Right ventricle myocardium superior (tissue), 1 donor: Measurements from ENCODE around the gene SPAG4. TPM values are rescaled to one million over a fixed set of nuclear protein-coding genes. Genes with fewer than 3 reads are reported as not detected.
A peak's percentile ranks its signal among the peaks of the same experiment; 100 is the strongest.

Experiments used
- ATAC-seq: fragments of 200-7000 bp; cut with Tn5 transposase; one replicate; pipeline ENCODE4 v1.9.1; 2020; ENCODE audit warnings: mild to moderate bottlenecking; ENCODE audit not compliant: poor library complexity
- DNase-seq: peaks from one replicate; pipeline ENCODE4 v3.0.0-alpha.2; 2020
- intact Hi-C: fragments of 100-400 bp; cut with DNase I; formaldehyde crosslinking; loops from one replicate; pipeline ENCODE4 v1.11.2; 2022
- total RNA-seq: library from RNA; stranded (reverse); fragmentation: NEBNext Ultra II Directional; extraction: Animal tissue kit (Norgen Biotek cat#: 25700); gene quantifications from one replicate; pipeline ENCODE4 v1.2.1, GENCODE V29; 2021
- donor health status: DM: no; HTN: yes; CAD: no; lungs with severe emphysema.

SPAG4 gene
- total RNA-seq, 1 donor from 2014 or later: 2.3 TPM

DNA sequence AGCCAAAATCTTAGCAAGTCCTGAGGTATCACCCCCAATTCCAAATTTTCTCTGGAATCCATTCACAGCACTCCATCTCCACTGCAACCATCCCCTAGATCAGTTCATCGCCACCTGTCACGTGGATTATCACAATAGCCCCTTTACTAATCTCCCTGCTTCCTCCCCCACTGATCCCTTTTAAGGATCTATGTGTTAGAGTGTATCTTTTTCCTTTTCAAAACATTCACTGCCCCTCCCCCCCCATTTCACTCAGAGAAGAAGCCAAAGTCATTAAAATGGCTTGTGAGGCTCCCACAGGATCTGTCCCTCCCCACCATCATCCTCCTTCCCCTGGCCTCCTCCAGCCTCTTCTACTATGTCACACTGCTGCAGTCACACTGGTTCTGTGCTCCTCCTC lies 18.4 kb upstream of the SPAG4 start:
- no peak for ATAC-seq
- intact Hi-C loops: no loop called here
- no peak for DNase-seq

DNA sequence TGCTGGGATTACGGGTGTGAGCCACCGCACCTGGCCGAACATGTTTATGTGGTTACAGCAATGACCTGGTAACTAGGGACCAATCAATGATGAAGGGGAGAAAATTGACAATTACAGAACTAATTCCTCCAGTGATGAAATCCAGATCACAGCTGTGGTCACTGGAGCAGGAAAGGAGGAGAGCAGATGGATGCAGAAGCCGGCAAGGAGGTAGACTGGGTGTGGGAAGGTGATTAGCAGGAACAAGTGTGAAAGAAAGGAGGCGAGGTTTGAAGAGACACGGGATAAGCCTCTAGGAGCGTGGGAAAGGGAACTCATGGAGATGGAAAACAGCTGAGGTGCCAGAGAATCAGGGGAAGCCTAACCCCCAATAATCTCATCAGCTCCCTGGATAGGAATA lies 17.2 kb upstream of the SPAG4 start:
- intact Hi-C loops: no loop called here
- no peak for DNase-seq
- ATAC-seq: no peak

DNA sequence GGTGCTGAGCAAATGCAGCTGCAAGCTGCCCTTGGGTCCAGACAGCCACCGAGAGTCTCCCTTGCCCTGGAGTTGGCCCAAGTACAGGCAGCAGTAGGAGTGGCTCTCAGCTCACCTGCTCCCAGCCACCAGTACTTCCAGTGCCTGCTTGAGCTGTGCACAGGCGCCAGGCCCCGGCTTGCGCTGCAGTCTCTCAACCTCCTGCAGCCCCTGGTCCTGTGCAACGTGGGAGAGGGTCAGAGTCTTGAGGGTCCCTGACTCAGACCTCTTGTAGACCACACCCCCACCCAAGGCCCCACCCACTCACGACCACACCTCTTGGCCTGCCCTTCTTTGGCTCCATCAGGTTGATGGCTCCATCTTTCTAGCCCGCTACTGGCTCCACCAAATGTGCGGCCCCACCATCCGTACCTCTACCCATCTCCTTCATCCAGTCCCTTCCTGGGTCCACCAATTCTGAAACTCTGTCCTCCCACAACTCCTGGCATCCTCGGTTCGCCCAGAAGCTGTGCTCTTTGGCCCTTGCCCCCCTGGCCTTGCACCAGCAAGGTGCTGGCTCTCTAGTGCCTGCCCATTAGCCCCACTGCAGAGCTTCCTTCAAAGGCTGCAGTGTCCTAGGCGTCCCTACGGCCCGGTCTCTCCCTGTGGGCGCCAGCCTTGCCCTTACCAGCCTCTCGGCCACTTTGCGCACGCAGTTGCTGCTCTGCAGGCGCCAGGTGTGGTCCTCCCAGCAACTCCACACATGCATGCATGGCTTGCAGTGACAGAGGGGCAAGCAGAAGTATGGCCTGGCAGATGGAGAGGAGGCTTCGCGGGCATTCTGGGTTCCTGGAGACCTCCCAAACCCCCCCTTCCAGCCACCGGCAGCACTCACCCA lies 16.5 kb upstream of the SPAG4 start:
- DNase-seq (no peak), ATAC-seq (no peak)
- intact Hi-C loops: no loop called here

GRCh38 chr20:35599776-35600120 lies 15.9 kb upstream of the SPAG4 start:
- ATAC-seq (no peak), DNase-seq (no peak)
- intact Hi-C loops: no loop called here

GRCh38 chr20:35600176-35600992 lies 15.2 kb upstream of the SPAG4 start:
- intact Hi-C loops: no loop called here
- no peak for DNase-seq
- no peak for ATAC-seq

GRCh38 chr20:35600993-35601973 lies 14.3 kb upstream of the SPAG4 start:
- intact Hi-C loops: no loop called here
- DNase-seq: peak; percentile 87
- ATAC-seq: peak; percentile 95

- ATAC-seq: no peak
- peak; percentile 30 for DNase-seq
- intact Hi-C loops: no loop called here
Measured at GRCh38 chr20:35601990-35602389, 13.6 kb upstream of the SPAG4 start.

GRCh38 chr20:35602851-35603495 lies 12.7 kb upstream of the SPAG4 start:
- DNase-seq: peak; percentile 30
- intact Hi-C loops: no loop called here

DNA sequence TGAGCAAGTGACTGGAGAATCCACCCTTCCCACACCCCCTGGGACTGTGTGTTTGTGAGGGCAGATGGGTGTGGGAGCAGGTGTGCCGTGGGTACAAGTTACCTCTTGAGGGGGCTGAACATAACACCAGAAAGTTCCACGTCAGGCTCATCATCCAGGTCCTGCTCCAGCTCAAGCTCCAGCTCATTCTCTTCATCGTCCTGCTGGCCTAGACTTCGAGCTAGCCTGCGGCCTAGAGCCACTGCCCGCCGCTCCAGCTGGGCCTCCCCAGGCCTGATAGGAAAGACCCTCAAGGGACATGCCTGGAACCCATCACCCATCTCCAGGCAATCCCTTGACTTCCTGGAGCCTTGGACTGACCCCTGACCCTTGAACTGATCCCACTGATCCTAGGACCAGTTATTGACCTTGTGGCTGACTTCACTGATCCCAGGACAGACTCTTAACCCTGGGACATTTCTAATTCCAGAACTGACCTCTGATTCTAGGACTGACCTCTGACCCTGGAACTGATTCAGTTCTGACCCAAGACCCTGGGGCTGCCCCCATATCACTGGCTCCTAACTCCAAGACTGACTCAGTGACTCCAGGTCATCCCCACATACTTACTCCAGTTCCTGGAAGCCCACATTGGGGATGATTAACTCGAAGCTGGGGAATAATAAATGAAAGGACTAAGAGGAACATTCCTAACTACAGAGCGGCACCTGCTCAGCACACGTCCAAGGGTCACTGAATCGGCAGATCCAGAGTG lies 11.8 kb upstream of the SPAG4 start:
- intact Hi-C loops: no loop called here
- DNase-seq (peak; percentile 13), ATAC-seq (no peak)

More at GRCh38 chr20:35602851-35603495, 12.7 kb upstream of the SPAG4 start:
- no peak for ATAC-seq

- DNase-seq (no peak), ATAC-seq (no peak)
- intact Hi-C loops: no loop called here
Measured at GRCh38 chr20:35604449-35604747, 11.2 kb upstream of the SPAG4 start.

DNA sequence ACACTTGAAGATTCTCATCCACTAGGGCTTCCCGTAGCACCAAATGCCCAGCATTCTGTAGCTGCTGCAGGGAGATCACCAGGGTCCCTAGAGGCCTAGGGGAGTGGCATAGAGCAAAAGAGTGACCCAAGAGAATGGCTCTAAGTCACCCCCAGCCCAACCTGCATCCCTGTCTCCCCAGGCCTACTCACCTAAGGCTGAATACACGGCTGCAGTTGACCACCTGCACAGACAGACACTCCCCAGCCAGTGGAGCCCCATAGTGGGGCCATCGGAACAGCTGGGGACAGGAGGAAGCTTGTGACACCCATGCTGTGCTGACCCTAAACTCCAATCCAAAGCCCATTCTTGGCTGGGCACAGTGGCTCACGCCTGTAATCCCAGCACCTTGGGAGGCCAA lies 9.5 kb upstream of the SPAG4 start:
- intact Hi-C loops: no loop called here
- no peak for DNase-seq
- no peak for ATAC-seq

- intact Hi-C loops: no loop called here
- ATAC-seq (no peak), DNase-seq (no peak)
Measured at GRCh38 chr20:35607003-35607735, 8.5 kb upstream of the SPAG4 start.

- ATAC-seq (no peak), DNase-seq (no peak)
- intact Hi-C loops: no loop called here
Measured at GRCh38 chr20:35610833-35611427, 4.7 kb upstream of the SPAG4 start.

DNA sequence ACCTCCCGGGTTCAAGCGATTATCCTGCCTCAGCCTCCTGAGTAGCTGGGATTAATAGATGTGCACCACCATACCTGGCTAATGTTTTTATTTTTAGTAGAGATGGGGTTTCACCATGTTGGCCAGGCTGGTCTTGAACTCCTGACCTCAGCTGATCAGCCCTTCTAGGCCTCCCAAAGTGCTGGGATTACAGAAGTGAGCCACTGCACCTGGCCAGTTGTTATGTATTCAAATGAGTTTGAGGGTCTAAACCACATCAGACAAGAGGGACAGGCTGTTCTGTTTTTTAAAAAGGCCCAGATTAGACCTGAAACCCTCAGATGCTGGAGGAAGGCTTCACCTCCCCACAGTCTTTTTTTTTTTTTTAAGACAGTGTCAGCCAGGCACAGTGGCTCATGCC lies 4.1 kb upstream of the SPAG4 start:
- ATAC-seq: no peak
- no peak for DNase-seq
- intact Hi-C loops: no loop called here

- DNase-seq: peak; percentile 94
- intact Hi-C loops: loop anchor here (5.0 kb wide), 1 partner anchor 46 kb away; the partner anchor contains the start of genes CPNE1 and RBM12
- peak; percentile 73 for ATAC-seq
Measured at GRCh38 chr20:35616465-35617396, 1.1 kb downstream of the SPAG4 start.
